EL (cell line): ENCODE data around the gene SLC66A1.

Source experiments
- DNase-seq: peaks from one replicate; pipeline ENCODE4 v3.0.0-alpha.2; 2016

The SLC66A1 gene

GRCh38 chr1:19366599-19367536 is 54.7 kb downstream of the SLC66A1 start:
- DNase-seq = no peak

GRCh38 chr1:19367584-19368041 is 55.5 kb downstream of the SLC66A1 start:
- no peak for DNase-seq

- DNase-seq = no peak
Observed at GRCh38 chr1:19368050-19368449, 55.9 kb downstream of the SLC66A1 start.

- no peak for DNase-seq
Observed at GRCh38 chr1:19368964-19369363, 56.8 kb downstream of the SLC66A1 start.

- DNase-seq = no peak
Observed at GRCh38 chr1:19369396-19370090, 57.4 kb downstream of the SLC66A1 start.

- no peak for DNase-seq
Observed at GRCh38 chr1:19370453-19371170, 58.5 kb downstream of the SLC66A1 start.

- DNase-seq = no peak
Observed at GRCh38 chr1:19371226-19372135, 59.4 kb downstream of the SLC66A1 start.

- no peak for DNase-seq
Observed at GRCh38 chr1:19372136-19372514, 60.0 kb downstream of the SLC66A1 start.

- no peak for DNase-seq
Observed at GRCh38 chr1:19372602-19373001, 60.5 kb downstream of the SLC66A1 start.

GRCh38 chr1:19373211-19374082 is 61.3 kb downstream of the SLC66A1 start:
- no peak for DNase-seq

- DNase-seq = no peak
Observed at GRCh38 chr1:19374083-19374801, 62.1 kb downstream of the SLC66A1 start.

- DNase-seq = no peak
Observed at GRCh38 chr1:19374926-19375325, 62.8 kb downstream of the SLC66A1 start.

- DNase-seq = no peak
Observed at GRCh38 chr1:19375631-19376400, 63.7 kb downstream of the SLC66A1 start.

- no peak for DNase-seq
Observed at GRCh38 chr1:19376428-19377372, 64.6 kb downstream of the SLC66A1 start.

GRCh38 chr1:19377812-19378718 is 65.9 kb downstream of the SLC66A1 start:
- DNase-seq = no peak
